ENCODE measurements around the gene CNTN5.

The CNTN5 gene

DNA sequence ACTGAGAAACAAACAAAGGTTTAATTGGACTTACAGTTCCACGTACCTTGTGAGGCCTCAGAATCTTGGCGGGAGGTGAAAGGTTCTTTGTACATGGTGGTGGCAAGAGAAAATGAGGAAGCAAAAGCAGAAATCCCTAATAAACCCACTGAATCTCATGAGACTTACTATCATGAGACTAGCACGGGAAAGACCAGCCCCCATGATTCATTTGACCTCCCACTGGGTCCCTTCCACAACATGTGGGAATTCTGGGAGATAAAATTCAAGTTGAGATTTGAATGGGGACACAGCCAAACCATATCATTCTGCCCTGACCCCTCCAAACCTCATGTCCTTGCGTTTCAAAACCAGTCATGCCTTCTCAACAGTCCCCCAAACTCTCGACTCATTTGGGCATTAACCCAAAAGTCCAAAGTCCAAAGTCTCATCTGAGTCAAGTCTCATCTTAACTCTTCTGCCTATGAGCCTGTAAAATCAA lies 617.4 kb downstream of the CNTN5 start:
- no peak for DNase-seq (ENCODE audit: low read depth)
- no peak overlapping the region for H3K4me3 ChIP-seq (replicated peaks; ENCODE audit: low read depth, low read length)
- TF ChIP-seq, protein P1, sequence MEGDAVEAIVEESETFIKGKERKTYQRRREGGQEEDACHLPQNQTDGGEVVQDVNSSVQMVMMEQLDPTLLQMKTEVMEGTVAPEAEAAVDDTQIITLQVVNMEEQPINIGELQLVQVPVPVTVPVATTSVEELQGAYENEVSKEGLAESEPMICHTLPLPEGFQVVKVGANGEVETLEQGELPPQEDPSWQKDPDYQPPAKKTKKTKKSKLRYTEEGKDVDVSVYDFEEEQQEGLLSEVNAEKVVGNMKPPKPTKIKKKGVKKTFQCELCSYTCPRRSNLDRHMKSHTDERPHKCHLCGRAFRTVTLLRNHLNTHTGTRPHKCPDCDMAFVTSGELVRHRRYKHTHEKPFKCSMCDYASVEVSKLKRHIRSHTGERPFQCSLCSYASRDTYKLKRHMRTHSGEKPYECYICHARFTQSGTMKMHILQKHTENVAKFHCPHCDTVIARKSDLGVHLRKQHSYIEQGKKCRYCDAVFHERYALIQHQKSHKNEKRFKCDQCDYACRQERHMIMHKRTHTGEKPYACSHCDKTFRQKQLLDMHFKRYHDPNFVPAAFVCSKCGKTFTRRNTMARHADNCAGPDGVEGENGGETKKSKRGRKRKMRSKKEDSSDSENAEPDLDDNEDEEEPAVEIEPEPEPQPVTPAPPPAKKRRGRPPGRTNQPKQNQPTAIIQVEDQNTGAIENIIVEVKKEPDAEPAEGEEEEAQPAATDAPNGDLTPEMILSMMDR (IDR thresholded peaks at IDR 0.05; ENCODE audit: low read length, missing control alignments) = no peak

DNA sequence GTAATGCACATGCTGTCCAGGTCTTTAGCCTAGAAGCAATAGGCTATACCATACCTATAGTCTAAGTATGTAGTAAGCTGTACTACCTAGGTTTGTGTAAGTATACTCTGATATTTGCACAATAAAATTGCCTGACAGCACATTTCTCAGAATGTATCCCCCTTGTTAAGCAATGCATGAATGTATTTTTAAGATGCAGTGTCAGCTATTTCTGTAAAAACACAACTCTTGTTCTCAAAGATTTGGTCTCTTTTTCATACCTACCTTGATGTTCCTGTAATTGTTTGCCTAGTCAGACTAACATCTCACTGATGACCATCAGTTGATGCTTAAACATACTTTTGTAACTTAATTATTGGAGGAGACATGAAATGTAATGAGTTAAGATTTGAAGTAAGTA lies 619.9 kb downstream of the CNTN5 start:
- H3K4me3 ChIP-seq (replicated peaks; ENCODE audit: low read depth, low read length) = no peak overlapping the region
- TF ChIP-seq, protein P1 (IDR thresholded peaks at IDR 0.05; ENCODE audit: low read length, missing control alignments) = no peak
- no peak for DNase-seq (ENCODE audit: low read depth)

DNA sequence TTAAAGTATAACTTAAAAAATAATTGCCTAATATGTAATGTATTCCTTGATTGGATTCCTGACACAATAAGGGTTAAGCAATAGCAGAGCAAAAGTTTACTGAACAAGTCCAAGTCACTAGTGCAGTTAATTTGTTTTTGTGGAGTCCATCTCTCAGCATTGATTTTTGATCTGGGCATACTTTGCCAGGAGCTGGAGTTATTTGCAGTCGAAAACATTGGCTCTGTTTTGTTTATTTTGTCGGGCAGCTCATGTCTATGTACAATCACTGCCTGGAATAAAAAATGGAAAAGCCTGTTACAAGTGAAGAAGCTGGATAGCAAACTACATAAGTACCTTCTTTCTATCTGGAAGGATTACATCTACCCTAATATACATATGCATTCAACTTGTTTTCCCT lies 625.2 kb downstream of the CNTN5 start:
- TF ChIP-seq, protein P1 (IDR thresholded peaks at IDR 0.05; ENCODE audit: low read length, missing control alignments) = no peak
- no peak overlapping the region for H3K4me3 ChIP-seq (replicated peaks; ENCODE audit: low read depth, low read length)
- DNase-seq (ENCODE audit: low read depth) = no peak

DNA sequence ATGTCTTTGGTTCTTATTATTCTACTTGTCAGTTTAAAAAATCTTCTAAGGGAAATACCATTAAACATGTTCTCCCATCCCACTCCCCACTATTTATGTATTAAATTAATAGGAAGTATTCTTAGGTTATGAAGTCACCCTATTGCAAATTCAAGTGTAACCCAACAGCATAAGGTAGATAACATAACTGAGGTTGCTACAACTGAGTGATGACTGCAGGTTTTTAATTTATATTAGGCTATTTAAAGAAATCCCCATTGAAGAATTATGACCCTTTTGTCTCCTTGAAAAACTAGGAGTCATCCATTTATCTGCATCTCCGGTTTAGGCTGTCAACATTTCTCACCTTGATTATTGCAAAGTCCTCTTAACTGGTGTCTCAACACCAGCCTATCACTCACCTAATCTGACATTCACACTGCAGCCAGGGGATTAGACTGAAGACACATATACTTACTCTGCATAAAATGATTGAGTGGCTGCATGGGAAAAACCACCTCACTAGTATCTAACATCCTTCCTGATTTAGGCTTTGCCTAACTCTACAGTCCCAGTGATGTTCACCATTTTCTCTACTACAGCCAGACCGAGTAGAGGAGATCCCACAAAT lies 649.4 kb downstream of the CNTN5 start:
- no peak overlapping the region for H3K4me3 ChIP-seq (replicated peaks; ENCODE audit: low read depth, low read length)
- TF ChIP-seq, protein P1 (IDR thresholded peaks at IDR 0.05; ENCODE audit: low read length, missing control alignments) = no peak
- DNase-seq (ENCODE audit: low read depth) = no peak

DNA sequence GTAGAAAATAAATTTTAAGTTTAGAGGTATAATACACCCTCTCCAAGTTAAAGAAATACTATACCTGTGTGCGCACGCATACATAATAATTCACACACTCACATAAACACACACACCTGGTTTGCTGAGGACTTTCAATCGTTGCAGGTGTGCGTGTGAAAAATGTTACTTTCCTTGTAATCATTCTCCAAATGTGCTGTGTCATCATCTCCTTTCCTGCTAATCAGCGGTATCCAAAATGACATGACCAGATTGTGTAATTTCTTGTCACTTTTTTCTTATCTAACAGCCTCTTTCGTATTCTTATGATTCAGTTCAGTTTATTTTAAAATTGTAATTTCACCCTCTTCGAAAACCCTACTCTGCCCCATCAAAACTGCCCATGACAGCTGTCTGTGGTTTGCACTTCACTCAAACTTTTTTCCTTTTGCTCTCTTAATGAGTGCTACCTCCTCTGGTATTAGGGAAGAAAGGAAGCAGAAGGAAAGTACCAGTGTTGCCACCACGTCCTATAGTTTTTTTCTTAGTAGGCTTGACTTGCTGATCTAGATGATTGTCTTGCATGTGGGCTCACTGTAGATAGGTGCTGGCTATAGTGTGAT lies 651.2 kb downstream of the CNTN5 start:
- TF ChIP-seq, protein P1 (IDR thresholded peaks at IDR 0.05; ENCODE audit: low read length, missing control alignments) = no peak
- H3K4me3 ChIP-seq (replicated peaks; ENCODE audit: low read depth, low read length) = no peak overlapping the region
- no peak for DNase-seq (ENCODE audit: low read depth)

DNA sequence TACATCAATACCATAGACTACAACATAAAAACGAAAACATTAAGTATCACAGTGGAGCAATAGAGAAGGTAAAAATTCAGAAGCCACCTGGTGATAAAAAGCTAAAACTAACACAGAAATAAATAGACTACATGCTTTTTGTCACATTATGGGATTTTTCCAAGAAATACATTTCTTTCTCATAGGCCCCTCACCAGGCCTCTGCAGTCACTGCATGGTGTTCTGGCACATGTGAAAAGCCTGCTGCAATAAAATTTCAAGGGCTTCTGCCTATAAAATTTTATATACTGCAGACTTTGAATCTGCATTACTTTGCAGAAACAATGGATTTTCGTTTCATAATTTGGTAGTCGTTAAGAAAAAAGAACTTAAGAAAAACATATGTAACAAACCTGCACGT lies 655.5 kb downstream of the CNTN5 start:
- no peak for DNase-seq (ENCODE audit: low read depth)
- no peak overlapping the region for H3K4me3 ChIP-seq (replicated peaks; ENCODE audit: low read depth, low read length)
- TF ChIP-seq, protein P1 (IDR thresholded peaks at IDR 0.05; ENCODE audit: low read length, missing control alignments) = no peak

DNA sequence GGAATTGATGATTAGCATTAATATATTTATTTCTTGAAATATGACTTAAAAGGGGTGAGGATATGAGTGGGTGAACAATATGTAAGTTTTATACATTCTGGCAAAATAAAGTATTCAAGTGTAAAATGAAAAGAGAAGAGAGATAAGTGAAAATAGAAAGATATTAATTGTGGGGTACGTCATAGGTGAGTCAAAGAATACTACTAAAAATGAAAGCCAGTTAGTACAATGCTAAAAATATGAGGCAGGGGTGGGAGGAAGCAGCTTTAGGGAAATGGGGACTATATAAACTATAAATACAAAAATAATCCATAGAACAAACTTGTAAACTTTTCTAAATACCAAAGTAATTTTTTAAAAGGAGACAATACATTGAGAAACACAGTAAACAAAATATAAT lies 661.4 kb downstream of the CNTN5 start:
- no peak for DNase-seq (ENCODE audit: low read depth)
- no peak overlapping the region for H3K4me3 ChIP-seq (replicated peaks; ENCODE audit: low read depth, low read length)
- TF ChIP-seq, protein P1 (IDR thresholded peaks at IDR 0.05; ENCODE audit: low read length, missing control alignments) = no peak

All from fibroblast of pulmonary artery (primary cell).